Measurements from ENCODE around the gene APOL1.

Gene APOL1

DNA sequence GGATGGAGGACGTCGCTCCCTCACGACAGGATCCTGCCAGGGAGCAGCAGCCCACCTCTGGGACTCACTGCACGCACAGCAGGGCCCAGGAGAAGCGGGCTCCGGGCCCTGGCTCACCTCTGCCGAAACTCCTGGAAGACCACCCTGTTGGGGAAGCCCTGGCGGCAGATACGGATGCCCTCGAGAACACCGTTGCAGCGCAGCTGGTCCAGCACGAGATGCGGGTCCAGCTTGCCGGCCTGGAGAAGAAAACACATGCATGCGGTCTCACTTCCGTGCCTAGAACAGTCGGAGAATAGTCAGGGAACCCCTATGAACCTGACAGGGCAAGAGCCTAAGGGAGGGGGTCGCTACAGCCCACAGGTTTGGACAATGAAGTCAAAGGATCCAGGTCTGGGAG, 52.9 kb downstream of the APOL1 start:
- FAIRE-seq (no peak), DNase-seq (ENCODE audit: low spot score) (no peak)

DNA sequence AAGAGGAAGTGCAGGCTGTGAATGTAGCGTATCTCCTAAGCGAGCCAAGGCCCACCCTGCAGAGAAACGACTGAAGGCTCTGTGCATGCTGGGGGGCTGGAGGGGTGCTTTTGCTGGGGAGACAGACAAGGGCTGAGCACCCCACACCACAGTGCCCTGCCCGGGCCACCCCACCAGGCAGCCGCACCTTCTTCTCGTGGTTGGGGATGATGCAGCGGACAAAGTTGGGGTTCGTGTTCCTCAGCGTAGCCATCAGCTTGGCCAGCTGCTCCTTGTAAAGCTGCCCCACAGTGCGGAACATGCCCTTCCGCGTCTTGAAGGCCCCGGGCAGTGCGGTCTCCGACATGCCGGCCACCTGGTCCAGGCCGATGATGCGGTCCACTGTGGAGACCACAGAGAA, 53.3 kb downstream of the APOL1 start:
- FAIRE-seq (no peak), DNase-seq (ENCODE audit: low spot score) (no peak)

DNA sequence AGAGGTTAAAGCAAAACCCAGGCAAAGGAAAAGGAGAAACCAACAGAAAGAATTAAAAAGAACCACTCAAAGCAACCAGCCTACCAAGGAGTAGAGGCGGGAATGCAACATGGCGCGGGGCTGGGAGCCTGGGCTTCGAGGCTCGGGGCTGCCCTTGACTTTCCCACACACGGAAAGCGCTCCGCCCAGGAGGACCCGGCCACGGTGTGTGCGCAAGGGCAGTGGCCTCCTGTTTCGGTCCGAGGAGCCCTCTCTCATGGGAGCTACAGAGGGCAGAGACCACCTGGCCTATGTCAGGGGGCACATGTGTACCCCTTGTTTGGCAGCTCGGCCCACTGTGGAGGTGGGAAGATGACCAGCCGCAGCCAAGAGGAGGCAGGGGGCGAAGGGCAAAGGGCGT, 55.9 kb downstream of the APOL1 start:
- FAIRE-seq = no peak
- DNase-seq (ENCODE audit: low spot score) = no peak

DNA sequence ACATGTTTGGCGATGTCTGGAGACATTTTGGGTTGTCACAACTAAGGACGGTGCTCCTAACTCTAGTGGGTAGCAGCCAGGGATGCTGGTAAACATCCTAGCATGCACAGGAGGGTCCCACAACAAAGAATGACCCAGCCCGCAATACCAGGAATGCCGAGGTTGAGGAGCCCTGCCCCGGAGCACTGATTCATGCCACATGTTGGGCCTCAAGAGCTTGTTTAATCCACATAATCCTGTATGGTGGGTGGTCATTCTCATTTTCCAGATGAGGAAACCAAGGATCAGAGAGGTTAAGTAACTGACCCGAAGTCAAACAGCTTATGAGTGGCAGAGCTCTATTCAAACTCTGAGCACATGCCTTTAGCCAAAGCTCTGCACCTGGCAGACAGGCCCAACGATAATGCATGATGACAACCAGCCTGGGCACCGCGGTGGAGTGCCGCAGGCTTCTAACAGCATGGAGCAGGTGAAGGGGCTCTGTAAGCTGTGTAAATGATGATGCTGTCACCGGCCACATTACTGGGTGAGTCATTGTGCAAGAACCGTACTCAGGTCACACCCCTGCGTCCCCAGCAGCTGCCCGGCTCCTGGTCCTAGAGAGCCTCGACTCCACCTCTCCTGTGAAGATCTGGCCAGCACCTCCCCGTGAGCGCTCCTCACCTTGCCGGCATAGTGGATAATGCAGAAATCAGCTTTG, 58.6 kb downstream of the APOL1 start:
- DNase-seq (ENCODE audit: low spot score) = peak; percentile 78

DNA sequence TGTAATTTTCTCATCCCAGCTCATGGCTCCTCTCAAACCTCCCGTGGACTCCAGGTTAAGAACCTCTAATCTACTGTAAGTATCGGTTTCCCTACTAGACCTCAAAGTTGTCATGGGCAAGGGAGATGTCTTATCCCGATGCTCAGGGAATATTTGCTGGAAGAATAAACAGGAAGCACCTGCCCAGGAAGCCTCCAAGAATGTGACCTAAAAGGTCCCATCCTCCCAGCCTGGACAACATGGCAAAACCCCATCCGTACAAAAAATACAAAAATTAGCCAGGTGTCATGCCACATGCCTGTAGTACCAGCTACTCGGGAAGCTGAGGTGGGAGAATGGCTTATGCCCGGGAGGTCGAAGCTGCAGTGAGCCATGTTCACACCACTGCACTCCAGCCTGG, 62.4 kb downstream of the APOL1 start:
- FAIRE-seq = no peak

More for the DNA sequence above, 58.6 kb downstream of the APOL1 start:
- FAIRE-seq = no peak

GRCh38 chr22:36316419-36316818, 63.5 kb downstream of the APOL1 start:
- DNase-seq (ENCODE audit: low spot score) (no peak), FAIRE-seq (no peak)

More for the DNA sequence above, 62.4 kb downstream of the APOL1 start:
- no peak for DNase-seq (ENCODE audit: low spot score)
